ENCODE results near the gene KLK11.
"Not testable (repeated sequence)": the region's sequence is repeated elsewhere in the genome, so short reads cannot be mapped to it uniquely, and the experiment has no call there.

KLK11 gene

DNA sequence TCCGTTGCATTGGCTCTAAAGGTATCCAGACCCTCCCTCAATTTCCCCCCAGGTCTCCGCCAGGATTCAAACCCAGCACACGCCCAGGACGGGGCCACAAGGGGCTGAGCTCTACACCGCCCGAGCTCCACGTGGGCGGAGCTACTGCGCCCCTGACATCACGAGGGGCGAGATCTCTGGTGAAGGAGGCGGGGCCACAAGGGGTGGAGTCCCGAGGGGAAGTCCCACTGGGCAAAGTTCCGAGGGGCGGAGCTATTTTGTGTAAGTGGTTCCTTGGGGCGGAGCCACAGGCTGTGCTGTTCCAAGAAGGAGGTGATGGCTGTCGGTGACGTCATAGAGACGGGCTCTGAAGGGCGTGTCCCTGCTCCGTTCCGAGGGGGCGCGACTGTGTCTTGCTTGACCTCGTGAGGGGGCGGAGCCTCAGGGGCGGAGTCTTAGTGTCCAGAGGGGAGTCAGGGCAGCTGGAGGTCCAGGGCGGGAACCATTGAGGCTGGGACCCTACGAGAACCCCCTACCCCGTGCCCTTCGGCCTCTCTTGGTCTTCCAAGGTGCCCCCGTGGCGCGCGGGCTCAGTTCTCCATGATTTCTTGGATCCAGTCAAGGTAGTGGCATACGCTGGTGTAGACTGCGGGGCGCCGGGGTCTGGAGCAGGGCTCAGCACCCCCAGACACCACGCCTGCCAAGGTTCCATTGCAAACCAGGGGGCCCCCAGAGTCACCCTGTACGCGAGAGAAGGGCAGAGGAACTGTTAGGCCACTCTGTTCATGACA lies 23.7 kb downstream of the KLK11 start:
- no peak for DNase-seq

DNA sequence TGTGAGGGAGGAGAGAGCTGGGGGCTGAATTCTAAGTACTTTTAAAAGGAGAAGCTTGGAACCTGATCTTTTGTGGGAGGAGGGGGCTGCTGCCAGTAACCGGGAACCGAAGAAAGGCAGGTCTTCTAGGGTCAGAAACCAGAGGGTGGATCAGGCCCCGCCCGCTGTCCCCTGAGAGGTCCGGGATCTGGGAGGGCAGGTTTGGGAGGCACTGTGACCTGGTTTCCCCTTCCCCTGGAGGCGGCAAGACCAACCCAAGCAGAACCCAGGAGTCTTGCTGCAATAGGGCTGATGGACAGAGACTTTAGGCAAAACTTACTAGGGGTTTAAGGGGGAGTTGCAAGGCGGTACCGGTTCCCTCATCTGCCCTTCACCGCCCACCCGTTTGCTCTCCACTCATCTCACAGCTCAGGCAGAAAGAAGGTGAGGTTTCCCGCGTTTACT lies 24.3 kb downstream of the KLK11 start:
- DNase-seq = no peak

DNA sequence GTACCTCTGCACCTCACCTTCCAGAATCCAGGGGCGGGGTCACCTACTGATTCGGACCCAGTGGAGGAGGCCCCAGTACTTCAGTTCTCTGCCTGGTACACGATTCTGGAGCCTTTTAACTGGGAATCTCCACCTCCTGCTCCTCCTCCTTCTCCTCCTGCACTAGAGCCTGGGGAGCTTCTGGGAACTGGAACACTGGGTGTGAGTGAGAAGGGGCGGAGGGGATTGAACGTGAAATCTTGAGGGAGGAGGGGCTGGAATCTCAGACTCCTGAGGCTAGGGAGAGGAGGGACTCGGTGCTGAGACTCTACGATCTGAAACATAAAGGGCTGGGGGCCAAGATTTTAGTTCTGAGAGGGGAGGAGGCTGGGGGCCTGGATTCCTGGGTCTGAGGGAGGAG lies 24.9 kb downstream of the KLK11 start, which contains the start of gene KLK8:
TSS of gene KLK8 (minus strand) at position 90 of the 400 bp plus-strand sequence. CDS start 437 bp downstream, outside the sequence.
- DNase-seq = no peak

DNA sequence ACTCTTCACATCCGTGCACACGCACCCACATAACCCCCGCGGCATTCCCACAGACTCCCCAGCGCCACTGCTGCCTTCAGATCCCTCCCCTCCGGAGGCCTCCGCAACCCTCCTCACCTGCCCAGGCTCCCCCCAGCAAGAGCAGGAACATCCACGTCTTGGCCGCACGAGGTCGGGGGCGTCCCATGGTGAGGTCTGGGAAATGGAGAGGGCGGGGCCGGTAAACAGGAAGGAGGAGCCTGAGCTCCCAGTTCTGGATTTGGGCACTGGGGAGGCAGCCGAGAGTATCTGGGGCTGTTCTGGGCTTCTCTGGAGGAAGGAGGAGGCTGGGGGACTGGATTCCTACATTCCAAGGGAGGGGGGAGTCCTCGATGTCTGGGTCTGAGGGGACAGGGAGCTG lies 25.4 kb downstream of the KLK11 start:
- DNase-seq = no peak

DNA sequence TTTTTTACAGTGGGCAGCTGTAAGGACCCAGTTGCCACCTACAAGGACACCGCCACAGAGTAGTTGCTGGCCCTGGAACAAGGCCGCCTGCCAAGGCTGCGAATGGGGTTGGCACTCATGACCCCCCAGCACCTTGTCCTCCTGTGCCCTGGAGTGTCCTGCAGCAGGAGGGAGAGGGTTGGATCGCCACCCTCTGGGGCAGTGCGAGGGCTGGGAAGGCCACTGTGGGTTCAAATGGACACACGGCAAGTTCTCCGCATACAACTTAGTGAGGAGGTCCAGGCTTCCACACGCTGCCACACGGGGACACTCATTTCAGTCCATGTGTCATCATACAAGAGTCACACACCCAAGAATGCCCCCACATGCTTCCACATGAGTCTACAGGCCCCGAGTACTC lies 26.0 kb downstream of the KLK11 start:
- DNase-seq = no peak

DNA sequence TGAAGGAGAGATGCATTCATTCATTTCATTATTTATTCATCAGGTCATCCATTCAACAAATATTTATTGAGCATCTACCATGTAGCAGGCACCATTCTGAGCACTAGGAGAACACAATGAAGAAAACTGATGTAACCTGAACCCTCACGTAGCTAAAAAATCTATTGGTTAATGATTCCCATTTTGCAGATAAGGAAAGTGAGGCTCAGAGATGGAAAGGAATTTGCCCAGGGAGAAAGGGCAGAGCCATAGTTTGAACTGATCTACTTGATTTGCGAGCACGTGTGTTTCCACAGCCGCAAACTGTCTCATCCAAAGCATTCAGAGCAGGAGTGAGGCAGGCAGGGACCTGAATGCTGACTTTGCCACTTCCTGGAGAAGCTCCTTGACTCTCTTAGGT lies 27.7 kb downstream of the KLK11 start:
- DNase-seq = no peak

DNA sequence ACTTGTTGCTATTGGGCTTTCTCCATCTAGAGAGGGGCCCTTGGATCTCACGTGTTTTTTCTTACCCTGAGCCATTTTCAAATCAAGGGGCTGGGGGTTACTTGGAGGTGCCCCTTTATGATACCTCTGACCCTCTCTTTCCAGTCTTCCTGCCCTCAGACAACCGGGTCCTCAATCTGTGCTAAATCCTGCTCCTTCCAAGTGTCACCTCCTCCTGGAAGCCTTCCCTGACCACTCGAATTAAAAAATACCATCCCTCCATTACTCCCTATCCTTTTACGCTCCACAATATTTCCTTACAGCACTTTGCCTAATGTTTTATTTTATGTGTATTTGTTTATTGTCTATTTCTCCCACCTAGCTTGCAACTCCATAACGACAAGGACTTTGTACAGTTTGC lies 28.4 kb downstream of the KLK11 start:
- no peak for DNase-seq

DNA sequence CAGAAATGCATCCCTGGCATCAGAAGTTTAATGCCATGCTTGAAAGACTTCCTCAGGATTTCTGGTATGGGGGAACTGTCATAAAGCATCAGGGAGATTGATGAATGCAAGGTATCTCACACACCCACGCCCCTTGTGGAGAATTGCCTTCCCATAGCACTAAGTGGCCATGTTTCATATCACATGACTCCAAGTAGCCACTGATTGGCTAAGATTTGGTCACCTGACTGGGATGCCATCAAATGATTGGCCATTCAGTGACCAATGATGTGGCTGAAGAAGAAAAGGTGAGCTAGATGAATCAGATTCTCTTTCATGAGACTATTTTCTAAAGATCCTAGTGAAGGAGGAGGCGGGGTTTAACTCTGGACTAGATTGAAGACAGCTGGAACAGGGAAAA lies 32.3 kb downstream of the KLK11 start:
- DNase-seq = no peak

DNA sequence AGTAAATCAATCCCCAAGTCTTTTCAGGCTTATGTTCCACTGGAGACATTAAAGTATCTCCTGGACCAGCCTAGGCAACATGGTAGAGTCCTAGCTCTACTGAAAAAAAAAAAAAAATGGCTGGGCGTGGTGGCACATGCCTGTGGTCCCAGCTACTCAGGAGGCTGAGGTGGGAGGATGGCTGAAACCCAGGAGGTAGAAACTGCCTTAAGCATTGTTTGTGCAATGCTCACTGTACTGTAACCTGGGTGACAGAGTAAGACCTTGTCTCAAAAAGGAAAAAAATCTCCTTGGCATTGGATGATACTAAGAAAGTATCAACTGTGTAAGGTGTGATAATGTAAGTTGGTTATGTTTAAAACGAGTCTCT lies 33.8 kb downstream of the KLK11 start:
- DNase-seq = no peak

DNA sequence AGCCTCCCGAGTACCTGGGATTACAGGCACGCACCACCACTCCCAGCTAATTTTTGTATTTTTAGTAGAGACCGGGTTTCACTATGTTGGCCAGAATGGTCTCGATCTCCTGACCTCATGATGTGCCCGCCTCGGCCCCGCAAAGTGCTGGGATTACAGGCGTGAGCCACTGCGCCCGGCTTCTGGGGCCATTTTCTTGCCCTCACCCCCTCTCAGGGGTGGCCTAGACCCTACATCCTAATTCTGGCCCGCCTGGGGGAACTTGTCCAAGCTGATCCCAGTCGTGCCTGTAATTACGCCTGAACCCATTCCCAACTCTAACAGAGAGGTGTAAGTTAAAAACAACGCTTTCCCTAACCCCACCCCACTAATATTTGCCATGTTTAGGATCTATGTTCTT lies 42.0 kb downstream of the KLK11 start:
- not testable (repeated sequence) for DNase-seq

DNA sequence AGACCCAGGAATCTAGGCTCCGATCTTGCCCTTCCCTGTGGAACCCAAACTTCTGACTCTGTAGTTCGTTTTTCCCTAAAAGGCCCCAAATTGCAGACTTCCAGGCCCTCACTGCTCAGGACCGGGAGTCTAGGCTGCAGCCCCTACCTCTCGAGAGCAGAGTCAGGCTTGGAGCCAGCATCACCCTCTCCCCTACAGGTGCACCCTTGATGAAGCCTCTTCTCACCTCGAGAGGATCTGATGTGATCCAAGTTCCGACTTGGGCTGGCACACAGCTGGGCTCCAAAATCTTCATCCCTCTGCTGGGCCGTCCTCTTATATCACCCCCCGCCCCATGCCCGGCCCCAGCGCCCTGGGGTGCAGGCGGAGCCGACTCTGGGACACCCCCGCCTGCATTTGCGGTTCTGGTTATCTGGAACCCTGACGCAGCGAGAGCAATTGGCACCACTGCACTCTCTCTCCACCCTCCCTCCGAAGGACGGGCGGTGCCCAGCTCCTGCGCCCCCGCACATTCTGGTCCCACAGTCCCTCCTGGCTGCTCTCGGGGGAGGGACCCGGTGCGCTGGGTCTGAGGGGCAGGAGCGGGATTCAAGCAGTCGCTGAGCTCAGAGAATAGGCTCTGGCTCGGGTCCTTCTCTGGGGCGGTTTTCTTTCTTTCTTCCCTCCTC lies 42.7 kb downstream of the KLK11 start, which contains the start of gene KLK7:
TSS of gene KLK7 (minus strand) at position 293 of the 668 bp plus-strand sequence. CDS start 1,518 bp downstream, outside the sequence.
- no peak for DNase-seq

DNA sequence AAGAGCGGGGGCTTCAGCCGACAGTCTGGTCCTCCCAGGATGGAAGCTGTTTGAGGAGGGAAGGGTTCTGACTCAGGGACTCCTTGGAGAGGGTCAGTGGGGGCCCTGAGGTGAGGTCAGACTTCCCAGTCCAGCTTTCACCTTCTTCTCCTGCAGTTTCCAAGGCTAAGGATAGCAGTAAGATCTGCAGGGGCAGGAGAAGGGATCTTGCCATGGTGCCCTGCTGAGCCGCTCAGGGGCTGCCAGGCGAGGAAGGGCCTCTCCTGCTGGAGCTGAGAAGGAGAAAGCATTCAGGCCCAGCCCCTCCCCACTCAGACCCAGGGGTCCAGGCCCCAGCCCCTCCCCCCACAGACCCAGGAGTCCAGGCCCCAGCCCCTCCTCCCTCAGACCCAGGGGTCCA lies 44.2 kb downstream of the KLK11 start:
- no peak for DNase-seq

DNA sequence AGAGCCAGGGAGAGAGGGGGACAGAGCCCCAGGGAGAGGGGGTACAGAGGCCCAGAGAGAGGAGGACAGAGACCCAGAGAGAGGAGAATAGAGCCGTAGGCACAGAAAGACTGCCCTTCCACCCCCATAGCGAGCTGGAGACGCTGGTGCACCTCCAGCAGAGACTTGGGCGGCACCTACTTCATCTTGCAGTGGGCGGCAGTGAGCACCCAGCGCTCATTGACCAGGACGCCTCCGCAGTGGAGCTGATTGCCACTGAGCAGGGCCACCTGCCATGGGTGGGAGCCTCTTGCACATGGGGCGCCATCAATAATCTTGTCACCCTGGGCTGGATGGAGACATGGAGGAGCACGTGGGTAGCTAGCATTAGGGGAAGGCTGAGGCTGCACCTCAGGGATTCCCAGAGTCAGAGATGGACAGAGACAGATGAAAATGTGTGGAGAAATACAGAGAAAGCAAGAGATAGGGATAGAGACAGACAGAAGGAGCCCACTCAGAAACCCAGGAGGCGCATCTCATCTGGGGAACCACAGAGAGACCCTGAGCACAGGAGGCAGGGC lies 44.7 kb downstream of the KLK11 start:
- no peak for DNase-seq

DNA sequence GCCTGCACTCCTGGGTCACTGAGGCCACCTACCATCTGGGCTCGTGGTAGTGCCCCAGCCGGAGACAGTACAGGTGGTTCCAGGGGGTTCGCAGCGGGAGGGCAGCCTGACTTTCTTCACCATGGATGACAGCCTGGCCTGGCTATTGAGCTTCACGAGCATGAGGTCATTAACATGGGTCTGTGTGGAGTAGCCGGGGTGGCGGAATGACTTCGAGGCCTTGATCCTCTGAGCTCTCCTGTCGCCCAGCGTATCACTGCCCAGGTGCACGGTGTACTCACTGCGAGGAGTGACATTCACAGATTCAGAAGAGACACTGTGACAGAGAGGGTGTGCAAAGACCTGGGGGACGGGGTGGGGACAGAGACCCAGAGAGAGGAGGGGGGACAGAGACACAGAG lies 46.2 kb downstream of the KLK11 start:
- no peak for DNase-seq

DNA sequence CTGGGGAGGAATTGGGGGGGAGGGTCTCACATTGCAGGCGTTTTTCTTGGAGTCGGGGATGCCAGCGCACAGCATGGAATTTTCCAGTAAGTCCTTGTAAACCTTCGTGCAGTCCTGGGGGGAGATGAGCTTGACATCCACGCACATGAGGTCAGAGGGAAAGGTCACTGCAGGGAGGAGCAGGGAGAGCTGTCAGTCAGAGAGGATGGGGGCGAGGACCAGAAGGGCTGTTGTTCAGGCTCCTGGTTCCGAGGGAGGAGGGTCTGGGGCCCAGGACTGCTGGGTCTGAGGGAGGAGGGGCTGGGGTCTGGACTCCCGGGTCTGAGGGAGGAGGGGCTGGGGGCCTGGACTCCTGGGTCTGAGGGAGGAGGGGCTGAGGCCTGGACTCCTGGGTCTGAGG lies 46.7 kb downstream of the KLK11 start:
- no peak for DNase-seq

DNA sequence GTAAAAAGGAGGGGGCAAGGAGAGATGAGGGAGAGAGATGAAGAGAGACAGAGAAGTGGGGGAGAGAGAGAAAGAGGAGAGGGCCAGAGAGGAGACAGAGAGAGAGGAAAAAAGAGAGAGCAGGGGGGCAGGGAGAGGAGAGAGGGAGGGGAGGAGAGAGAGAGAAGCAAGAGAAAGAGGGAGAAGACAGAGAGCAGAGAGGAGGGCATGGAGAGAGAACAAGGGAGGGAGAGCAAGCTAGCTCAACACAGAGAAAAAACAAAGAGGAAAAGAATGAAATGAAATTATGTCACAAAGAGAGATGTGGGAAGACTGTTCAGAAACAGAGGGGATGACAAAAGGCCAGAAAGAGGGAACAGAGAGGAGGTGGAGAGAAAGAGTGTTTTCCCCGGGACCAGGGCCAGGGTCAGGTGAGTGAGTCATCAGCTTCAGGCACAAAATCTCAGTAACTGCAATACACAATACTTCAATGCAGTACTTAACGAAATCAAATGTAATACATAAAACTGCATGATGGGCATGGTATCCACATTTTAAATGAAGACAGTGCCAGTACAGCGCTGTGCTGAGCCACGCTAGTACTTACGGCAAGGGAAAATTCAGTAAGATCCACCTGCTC lies 47.5 kb downstream of the KLK11 start:
- no peak for DNase-seq

DNA sequence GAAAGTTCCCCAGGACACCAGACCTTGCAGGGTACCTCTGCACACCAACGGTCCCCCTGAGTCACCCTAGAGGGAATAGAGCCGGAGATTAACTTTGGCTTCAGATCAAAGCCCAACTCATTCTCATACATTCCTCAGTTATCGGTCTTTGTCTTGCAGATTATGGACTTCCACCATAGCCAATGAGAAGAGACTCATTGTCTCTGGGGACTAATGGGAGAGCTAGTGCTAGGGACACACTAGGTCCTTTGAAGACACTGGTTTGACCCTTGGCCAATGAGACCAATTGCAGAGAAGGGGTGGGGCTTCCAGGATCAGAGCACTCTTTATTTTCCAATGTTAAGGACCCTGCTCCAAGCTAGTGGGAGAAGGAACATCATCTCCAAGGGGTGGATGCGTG lies 48.8 kb downstream of the KLK11 start:
- peak; percentile 3 for DNase-seq

DNA sequence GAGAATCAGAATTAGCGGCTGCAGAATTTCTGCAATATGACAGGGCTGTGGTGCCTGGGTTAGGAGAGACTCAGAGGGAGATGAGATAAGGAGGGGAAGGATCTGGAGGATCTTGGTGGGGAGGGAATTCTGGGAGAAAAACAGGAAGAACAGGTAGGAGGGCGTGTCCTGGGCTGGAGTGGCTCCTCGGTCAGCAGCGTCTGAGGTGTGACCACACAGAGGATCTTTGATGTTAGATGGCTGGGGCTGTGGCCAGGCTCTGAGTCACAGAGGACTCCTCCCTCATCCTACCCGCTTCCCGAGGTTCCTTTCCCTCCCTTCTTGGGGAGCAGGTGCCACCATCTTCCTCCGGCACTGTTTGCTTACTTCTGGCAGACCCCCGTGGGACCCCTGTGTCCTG lies 50.6 kb downstream of the KLK11 start:
- DNase-seq = no peak

DNA sequence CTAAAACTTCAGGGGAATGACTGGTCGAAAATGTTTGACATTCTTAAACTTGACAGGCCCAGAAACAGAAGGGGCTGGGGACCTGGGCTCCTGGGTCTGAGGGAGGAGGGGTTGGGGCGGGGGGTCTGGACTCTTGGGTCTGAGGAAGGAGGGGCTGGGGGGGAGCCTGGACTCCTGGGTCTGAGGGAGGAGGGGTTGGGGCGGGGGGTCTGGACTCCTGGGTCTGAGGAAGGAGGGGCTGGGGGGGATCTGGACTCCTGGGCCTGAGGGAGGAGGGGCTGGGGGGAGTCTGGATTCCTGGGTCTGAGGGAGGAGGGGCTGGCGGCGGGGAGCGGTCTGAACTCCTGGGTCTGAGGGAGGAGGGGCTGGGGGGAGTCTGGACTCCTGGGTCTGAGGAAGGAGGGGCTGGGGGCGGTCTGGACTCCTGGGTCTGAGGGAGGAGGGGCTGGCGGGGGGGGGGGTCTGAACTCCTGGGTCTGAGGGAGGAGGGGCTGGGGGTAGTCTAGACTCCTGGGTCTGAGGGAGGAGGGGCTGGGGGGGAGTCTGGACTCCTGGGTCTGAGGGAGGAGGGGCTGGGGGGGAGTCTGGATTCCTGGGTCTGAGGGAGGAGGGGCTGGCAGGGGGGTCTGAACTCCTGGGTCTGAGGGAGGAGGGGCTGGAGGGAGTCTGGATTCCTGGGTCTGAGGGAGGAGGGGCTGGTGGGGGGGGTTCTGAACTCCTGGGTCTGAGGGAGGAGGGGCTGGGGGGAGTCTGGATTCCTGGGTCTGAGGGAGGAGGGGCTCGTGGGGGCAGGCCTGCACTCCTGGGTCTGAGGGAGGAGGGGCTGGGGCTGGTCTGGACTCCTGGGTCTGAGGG lies 51.5 kb downstream of the KLK11 start:
- no peak for DNase-seq

DNA sequence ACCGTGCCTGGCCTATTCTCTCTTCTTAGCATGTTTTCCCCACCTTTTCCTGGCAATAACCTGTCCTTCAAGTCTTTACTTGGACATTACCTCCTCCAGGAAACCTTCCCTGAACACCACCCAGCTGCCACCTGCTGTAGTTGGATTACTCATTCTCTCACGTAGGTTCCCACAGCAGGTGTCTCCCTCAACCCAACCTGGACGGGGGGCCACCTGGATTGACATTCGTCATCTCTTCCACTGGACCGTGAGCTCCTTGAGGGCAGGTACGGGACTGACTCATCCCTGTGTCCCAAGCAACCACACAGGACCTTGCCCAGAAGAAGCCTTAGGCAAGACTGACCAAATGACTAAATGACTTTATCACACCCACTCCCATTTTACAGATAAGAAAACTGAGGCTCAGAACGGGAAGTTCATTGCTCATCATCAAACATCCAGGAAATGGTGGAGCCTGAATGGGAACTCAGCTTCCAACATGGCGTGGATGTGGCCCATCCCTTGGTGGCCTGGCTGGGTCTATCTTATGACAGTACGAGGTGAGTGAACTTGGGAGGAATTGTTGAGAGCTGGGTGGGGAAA lies 53.5 kb downstream of the KLK11 start:
- no peak for DNase-seq

Measured in midbrain (tissue), 1 donor.